Mesodermal cell (in vitro differentiated cells): Measurements from ENCODE around the gene ABR.
"Not testable (repeated sequence)": the region's sequence is repeated elsewhere in the genome, so short reads cannot be mapped to it uniquely, and the experiment has no call there.

ENCODE experiments used
- H3K27ac ChIP-seq: 2 replicates; pipeline ENCODE4 v1.7.0; 2013; ENCODE audit warnings: mild to moderate bottlenecking, low read depth, low read length, moderate library complexity; ENCODE audit not compliant: severe bottlenecking
- H3K36me3 ChIP-seq: 2 replicates; pipeline ENCODE4 v1.7.1; 2013; ENCODE audit warnings: mild to moderate bottlenecking, low read length, moderate library complexity; ENCODE audit not compliant: control insufficient read depth, insufficient read depth
- H3K4me1 ChIP-seq: one replicate; pipeline ENCODE4 v1.7.1; 2013; ENCODE audit warnings: mild to moderate bottlenecking, low read length; ENCODE audit not compliant: insufficient read depth, control insufficient read depth, poor library complexity, severe bottlenecking
- H3K4me3 ChIP-seq: 2 replicates; pipeline ENCODE4 v1.7.0; 2013; ENCODE audit warnings: low read length, control low read depth, mild to moderate bottlenecking; ENCODE audit not compliant: insufficient read depth, poor library complexity, severe bottlenecking; ENCODE audit errors: extremely low read depth
- H3K9me3 ChIP-seq: 2 replicates; pipeline ENCODE4 v1.7.1; 2013; ENCODE audit warnings: mild to moderate bottlenecking, low read length, moderate library complexity; ENCODE audit not compliant: control insufficient read depth
- WGBS, 2 experiments: methylation state at CpG; one replicate each; pipeline ENCODE4 v1.1.5; 2013; ENCODE audit warnings: missing lambda C conversion rate in 2 of 2; ENCODE audit not compliant: insufficient coverage in 2 of 2; 5-methylcytosine and 5-hydroxymethylcytosine counted together

Gene ABR

DNA sequence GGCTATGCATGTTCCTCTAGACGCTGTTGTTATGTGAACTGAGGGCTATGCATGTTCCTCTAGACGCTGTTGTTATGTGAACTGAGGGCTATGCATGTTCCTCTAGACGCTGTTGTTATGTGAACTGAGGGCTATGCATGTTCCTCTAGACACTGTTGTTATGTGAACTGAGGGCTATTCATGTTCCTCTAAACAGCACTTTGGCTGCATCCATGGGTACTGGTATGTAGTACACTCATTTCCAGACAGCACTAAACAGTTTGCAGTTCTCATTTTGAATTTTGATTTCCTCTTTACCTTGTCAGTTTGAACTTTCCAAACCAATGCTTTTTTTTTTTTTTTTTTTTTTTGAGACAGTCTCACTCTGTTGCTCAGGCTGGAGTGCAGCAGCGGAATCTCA is 114.4 kb downstream of the ABR start:
- peaks cover 53% of the 10 kb centered on the region for H3K36me3 ChIP-seq
- H3K9me3 ChIP-seq, H3K4me3 ChIP-seq, H3K27ac ChIP-seq, H3K4me1 ChIP-seq: not testable (repeated sequence)
- WGBS, 2 experiments: 100% methylated on average over 1 of the region's 4 CpGs; no CpG with 5 or more reads in 1 of the 2 experiments

GRCh38 chr17:1060991-1061390 is 118.8 kb downstream of the ABR start:
- peaks cover 55% of the 10 kb centered on the region for H3K36me3 ChIP-seq
- H3K4me3 ChIP-seq: no peak overlapping the region
- 88 to 95% methylated on average over 10 of the region's 11 CpGs for WGBS, 2 experiments
- peaks cover 4% of the 10 kb centered on the region for H3K9me3 ChIP-seq
- no peak overlapping the region for H3K27ac ChIP-seq
- peaks cover 3% of the 10 kb centered on the region for H3K4me1 ChIP-seq

DNA sequence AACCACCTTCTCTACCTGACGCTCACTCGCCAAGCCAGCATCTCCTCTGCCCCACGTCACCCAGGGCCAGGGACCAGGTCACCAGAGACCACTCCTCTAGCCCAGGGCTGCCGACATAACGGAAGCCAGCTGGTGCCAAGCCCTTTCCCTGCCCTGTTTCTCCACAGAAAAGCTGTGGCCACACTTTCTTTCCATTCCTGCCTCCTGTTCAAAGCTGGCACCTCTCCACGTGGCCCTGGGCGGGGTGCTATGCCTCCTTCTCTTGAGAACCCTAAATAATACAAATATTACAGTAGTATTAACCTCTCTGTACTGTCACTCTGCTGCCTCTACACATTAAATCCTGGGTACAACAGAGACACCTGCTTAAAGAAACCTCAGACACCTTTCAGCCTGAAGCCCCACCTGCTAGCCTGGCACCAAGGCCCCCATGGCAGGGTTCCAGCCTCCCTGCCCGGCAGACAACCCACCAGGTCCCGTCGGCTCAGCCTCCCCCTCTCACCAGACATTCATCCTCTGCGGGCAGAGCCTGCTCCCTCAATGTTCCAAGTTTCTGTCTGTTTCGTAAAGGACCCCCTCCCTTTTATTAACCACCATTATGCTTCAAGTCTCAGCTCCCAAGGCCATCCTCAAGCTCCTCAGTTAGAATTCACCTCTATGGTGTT is 120.5 kb downstream of the ABR start:
- Histone ChIP-seq H3K9me3 (no peaks in the 10 kb centered on the region), H3K27ac (no peak overlapping the region), H3K36me3 (peaks cover 54% of the 10 kb centered on the region), H3K4me3 (no peak overlapping the region), H3K4me1 (peaks cover 3% of the 10 kb centered on the region)
- whole genome bisulfite sequencing, 2 experiments: 95 to 97% methylated on average over 12 of the region's 12 CpGs

DNA sequence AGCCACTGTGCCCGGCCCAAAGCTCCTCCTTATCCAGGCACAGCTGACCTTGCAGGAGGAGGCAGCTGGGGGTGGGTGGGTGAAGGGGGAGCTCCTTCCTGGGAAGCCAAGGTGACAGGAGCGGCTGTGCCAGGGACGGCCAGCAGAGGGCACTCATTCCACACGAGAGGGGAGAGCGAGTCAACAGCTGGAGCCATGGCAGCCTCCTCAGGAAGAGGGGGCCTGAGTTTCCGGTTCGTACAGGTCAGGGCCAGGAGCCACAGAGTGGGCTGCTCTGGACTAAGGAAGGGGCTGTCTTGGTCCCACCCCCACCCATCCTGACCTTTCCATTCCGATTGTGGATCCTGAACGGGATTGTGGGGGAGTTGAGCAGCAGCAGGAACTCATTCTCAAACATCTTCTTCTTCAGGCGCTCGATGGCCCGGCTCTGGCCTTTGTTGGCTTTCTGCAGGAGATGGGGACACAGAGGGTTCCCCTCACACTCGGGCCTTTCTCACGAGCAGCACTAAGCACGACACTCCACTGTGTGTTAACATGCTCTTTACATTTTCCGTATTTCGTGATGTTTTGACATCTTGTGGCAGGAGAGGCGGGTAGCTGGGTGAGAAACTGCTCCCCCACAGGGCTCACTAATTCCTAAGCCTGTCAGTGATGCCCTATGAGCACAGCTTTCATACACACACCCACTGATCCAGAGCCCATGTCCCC is 121.2 kb downstream of the ABR start:
- no peak overlapping the region for H3K27ac ChIP-seq
- WGBS, 2 experiments: 88 to 89% methylated on average over 13 to 14 of the region's 18 CpGs
- H3K4me1 ChIP-seq: peaks cover 3% of the 10 kb centered on the region
- peaks cover 56% of the 10 kb centered on the region for H3K36me3 ChIP-seq
- H3K9me3 ChIP-seq: no peaks in the 10 kb centered on the region
- H3K4me3 ChIP-seq: no peak overlapping the region

GRCh38 chr17:1056761-1057160 is 123.0 kb downstream of the ABR start:
- Histone ChIP-seq H3K4me3 (no peak overlapping the region), H3K27ac (no peak overlapping the region), H3K4me1 (peaks cover 3% of the 10 kb centered on the region), H3K9me3 (no peaks in the 10 kb centered on the region), H3K36me3 (peaks cover 53% of the 10 kb centered on the region)
- 88 to 99% methylated on average over 5 to 10 of the region's 10 CpGs for WGBS, 2 experiments

- Histone ChIP-seq H3K27ac (no peak overlapping the region), H3K9me3 (no peaks in the 10 kb centered on the region), H3K4me3 (no peak overlapping the region), H3K36me3 (peaks cover 45% of the 10 kb centered on the region), H3K4me1 (no peaks in the 10 kb centered on the region)
- 60 to 73% methylated on average over 13 to 19 of the region's 22 CpGs for WGBS, 2 experiments
Observed at GRCh38 chr17:1055751-1056645, 123.8 kb downstream of the ABR start.

GRCh38 chr17:1055231-1055630 is 124.5 kb downstream of the ABR start:
- no peaks in the 10 kb centered on the region for H3K4me1 ChIP-seq
- H3K4me3 ChIP-seq: no peak overlapping the region
- no peak overlapping the region for H3K27ac ChIP-seq
- no peaks in the 10 kb centered on the region for H3K9me3 ChIP-seq
- 92 to 95% methylated on average over 15 of the region's 16 CpGs for WGBS, 2 experiments
- peaks cover 43% of the 10 kb centered on the region for H3K36me3 ChIP-seq

GRCh38 chr17:1054656-1055055 is 125.1 kb downstream of the ABR start:
- no peaks in the 10 kb centered on the region for H3K4me1 ChIP-seq
- 71 to 96% methylated on average over 1 to 3 of the region's 4 CpGs for WGBS, 2 experiments
- H3K36me3 ChIP-seq: peaks cover 39% of the 10 kb centered on the region
- H3K27ac ChIP-seq: no peak overlapping the region
- H3K4me3 ChIP-seq: no peak overlapping the region
- no peaks in the 10 kb centered on the region for H3K9me3 ChIP-seq

DNA sequence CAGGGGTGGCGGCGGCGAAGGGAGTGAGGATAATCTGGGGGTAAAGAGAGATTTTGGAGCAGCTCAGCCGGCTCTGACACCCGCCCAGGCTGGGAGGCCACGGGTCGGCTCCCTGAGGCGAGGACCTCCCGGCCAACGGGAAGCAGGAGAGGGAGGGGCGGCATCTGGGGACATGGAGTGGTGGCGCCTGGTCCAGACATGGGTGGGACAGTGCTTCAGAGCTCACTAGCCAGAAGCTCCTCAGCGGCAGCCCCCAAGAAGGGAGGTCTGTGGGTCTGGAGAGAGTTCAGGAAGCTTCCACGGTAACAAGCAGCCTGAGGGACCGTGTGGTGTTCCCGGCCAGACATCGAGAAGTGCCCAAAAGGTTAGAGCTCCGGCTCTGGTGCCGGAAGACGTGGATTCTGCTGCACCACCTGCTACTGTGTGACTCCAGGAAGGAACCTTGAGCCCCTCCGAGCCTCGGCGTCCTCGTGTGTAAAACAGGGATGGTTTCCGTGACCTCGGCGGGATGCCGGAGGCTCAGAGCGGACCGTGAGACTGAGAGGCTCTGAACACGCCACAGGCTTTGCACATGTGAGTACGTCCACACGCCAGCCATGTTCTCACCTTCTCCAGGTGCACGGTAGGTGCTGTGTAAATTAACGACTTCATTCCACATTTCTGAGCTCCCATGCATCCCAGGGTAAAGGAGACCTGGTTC is 126.0 kb downstream of the ABR start:
- no peak overlapping the region for H3K27ac ChIP-seq
- no peaks in the 10 kb centered on the region for H3K9me3 ChIP-seq
- 93 to 94% methylated on average over 30 to 35 of the region's 35 CpGs for WGBS, 2 experiments
- no peaks in the 10 kb centered on the region for H3K4me1 ChIP-seq
- H3K4me3 ChIP-seq: no peak overlapping the region
- H3K36me3 ChIP-seq: peaks cover 37% of the 10 kb centered on the region
